GM15510 (cell line): Measurements from ENCODE around the gene NDRG2.

Experiments used
- POLR2A ChIP-seq: IDR thresholded peaks from 3 replicates; pipeline ENCODE4 v1.6.1; 2011; ENCODE audit warnings: borderline replicate concordance; ENCODE audit not compliant: insufficient read length; ENCODE audit errors: extremely low read depth

NDRG2 gene

GRCh38 chr14:20982646-20983369 is 42.1 kb downstream of the NDRG2 start:
- TF ChIP-seq POLR2A, result no peak

DNA sequence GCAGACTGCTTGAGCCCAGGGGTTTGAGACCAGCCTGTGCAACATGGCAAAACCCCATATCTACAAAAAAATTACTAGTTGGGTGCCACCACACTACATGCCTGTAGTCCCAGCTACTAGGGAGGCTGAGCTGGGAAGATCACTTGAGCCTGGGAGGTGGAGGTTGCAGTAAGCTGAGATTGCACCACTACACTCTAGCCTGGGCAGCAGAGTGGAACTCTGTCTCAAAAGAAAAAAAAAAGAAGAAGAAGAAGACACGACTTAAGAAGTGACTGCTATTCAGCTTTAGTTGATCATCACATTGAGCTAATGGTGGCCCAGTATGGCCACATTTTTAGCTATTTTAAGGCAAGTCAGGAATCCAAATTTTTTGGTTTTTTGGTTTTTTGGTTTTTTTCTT is 44.0 kb downstream of the NDRG2 start:
- no peak for TF ChIP-seq POLR2A

- no peak for TF ChIP-seq POLR2A
Observed at GRCh38 chr14:20978687-20979086, 46.2 kb downstream of the NDRG2 start.

- no peak for TF ChIP-seq POLR2A
Observed at GRCh38 chr14:20976291-20976690, 48.6 kb downstream of the NDRG2 start.

DNA sequence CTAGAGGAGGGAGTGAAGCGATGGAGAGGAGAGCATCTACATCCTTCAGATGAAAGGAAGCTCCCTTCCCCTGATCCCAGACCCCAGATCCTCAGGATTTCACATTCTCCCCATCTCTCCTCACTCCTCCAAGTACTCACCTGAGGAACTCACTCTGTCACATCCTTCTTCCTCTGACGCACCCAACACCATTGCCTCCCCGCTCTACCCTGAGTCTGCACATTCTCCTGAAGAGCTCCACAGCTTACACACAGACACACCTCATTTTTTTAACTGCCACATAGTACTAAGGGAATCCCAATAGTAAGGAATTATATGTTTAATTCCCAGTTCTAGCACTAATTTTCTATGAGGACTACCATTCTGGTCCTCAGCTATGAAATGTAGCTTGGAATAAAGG is 51.4 kb downstream of the NDRG2 start:
- TF ChIP-seq POLR2A, result no peak

DNA sequence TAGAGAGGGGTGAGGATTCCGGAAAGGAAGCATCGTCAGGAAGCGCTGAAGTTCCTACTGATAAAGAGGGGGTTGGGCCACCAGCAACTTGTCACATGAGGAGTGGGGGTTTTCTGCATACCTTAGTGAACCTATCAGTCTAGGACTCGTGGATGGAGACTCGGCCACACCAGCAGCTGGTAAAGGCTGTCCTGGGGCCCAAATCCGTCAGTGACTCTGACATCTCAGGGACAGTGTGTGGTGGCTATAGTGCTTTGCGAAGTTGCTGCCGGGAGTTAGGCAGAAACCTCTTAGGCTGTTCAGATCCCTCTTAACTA is 53.2 kb downstream of the NDRG2 start:
- TF ChIP-seq POLR2A, result no peak

DNA sequence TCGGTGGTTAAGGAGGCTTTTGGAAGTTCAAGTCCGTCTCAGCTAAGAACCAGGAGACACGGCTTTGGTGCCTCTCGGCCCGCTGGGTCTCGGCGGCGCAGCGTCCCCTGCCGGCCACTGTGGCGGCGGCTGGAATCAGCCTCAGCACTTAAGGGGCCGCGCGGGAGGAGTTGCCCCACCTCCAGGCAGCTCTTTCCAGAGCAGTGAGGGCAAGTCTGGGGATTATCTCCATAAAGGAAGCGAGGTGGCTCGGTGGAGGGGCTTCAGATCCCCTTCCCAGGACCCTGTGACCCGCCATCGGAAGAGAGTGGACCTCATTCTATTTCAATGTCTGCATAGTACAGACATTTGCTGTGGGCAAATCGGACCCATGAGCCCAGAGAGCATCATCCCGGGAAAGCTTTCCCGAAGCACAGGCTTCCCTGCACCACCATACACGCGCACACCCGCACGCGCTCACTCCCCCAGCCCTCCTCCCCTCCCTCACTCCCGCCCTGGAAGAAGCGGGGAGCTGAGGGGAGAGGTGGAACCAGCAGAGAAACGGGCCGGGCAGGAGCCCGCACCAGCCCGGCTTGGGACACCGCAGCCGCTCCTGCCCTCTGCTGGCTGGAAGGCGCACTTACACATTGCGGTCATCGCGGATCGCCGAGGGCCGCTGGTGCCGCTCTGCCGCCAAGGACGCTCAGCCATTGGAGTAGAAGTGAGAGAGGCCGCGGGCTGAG is 53.7 kb downstream of the NDRG2 start:
- no peak for TF ChIP-seq POLR2A

DNA sequence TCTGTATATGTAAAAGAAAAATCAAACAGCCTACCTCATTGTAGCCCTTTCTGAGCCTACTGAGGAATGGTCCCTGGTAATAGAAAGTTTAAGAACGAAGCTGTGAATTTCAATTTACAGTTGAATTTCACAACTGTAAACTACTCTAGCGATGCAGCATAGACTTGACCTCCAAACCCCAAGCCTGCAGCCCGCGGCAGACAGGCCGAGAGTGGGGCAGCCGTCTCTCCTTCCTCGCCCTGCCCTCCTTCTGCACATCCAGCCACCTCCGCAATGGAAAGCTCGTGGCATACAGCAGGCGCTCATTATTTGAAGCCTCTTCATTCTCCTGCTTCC is 54.2 kb downstream of the NDRG2 start:
- no peak for TF ChIP-seq POLR2A

DNA sequence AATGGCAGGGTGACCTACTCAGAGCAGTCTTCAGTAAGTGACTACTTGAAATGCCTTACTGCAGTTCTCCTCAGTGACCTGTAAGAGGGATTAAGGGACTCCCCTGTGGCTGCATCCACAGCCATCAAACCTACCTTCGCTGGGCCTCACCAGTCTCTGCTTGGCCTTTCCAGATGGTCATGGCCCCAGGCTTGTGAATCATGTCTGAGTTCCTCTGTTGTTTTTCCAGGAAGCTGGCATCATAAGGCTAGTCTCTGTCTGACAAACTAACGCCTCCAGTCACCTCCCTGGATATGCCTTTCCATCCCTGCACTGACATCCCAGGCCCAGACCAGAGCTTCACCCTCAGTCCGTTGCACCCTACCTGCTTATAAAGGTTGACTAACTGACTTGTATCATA is 55.5 kb downstream of the NDRG2 start:
- TF ChIP-seq POLR2A, result no peak
